Pulmonary artery endothelial cell (primary cell): ENCODE results near the gene PPP1R26. TPM values are rescaled to one million over a fixed set of nuclear protein-coding genes. Genes with fewer than 3 reads are reported as not detected.
"Not testable (repeated sequence)": the region's sequence is repeated elsewhere in the genome, so short reads cannot be mapped to it uniquely, and the experiment has no call there.

ENCODE experiments used
- DNase-seq: peaks from one replicate; pipeline ENCODE4 v3.0.0-alpha.2; 2011; ENCODE audit warnings: low read depth, low spot score
- total RNA-seq: library from RNA; depleted of rRNA; stranded (reverse); fragments of >200 nt; gene quantifications from 2 replicates; pipeline ENCODE4 v1.2.3, GENCODE V29; 2014

Gene PPP1R26
- 16.1 and 16.6 TPM in 2 replicates for total RNA-seq

DNA sequence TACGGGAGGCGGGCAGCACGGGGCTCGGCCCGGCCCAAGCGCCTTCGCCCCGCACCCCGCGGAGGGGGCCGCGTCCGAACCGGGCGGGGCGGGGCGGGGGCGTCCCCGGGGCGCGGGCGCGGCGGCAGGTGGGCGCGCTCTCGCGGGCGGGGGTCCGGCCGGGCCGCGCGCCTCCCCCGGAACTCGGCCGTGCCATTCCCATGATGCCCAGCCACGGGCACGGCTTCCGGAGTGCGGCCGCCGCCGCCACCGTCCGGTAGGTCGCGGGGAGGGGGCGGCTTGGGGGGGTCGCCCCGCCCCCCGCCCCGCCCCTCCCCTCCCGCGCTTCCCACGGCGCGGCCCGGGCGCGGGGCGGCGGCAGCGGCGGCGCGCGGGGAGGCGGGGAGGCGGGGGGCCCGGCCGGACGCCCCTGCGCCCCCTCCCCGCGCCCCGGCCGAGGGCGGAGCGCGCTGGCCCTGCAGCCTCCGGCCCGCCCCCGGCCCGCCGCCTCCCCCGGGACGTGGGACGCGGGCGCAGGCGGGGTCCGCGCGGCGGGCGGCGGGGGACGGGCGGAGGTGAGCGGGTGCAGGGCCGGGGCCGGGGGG lies at the start of gene PPP1R26:
Gene PPP1R26, plus strand, starts transcription at position 314 of the 584 bp plus-strand sequence. CDS start 4,729 bp downstream, outside the sequence.
- no peak for DNase-seq

DNA sequence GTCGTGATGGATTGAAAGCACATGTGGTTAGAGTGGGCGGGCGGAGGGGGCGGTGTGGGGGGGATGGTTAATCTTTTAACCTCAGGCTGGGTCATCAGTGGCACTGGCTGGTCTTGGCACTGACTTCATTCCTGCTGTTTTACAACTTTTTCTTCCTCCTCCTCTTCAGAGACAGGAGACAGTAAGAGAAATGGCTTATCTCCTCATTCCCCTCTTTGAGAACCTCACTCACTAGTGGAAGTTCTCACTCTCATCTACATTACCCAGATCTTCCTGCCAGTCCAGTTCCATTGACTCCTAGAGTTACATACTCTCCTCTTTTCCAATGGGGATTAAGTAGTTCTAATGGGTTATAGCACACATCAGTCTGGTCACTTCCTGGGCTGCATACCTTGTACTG lies 42.3 kb upstream of the PPP1R26 start:
- no peak for DNase-seq

DNA sequence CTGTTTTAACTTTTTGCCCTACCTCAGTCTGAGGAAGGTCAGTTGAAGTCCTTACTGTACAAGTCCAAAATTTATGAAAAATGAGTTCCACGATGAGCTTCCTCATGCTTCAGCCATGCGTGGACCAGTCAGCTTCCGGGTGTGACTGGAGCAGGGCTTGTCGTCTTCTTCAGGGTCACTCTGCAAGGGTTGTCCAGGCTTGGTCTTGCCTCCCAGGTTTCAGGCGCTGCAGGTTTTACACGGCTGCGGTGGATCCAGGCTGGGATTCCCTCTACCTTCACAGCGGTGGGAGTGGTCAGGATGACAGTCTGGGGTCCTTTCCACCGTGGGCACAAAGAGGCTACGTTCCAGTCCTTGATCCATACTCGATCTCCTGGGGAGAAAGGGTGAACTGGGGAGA lies 41.9 kb upstream of the PPP1R26 start:
- not testable (repeated sequence) for DNase-seq

- not testable (repeated sequence) for DNase-seq
Observed at GRCh38 chr9:135438581-135439232, 40.9 kb upstream of the PPP1R26 start.

- not testable (repeated sequence) for DNase-seq
Observed at GRCh38 chr9:135439514-135439913, 40.1 kb upstream of the PPP1R26 start.

DNA sequence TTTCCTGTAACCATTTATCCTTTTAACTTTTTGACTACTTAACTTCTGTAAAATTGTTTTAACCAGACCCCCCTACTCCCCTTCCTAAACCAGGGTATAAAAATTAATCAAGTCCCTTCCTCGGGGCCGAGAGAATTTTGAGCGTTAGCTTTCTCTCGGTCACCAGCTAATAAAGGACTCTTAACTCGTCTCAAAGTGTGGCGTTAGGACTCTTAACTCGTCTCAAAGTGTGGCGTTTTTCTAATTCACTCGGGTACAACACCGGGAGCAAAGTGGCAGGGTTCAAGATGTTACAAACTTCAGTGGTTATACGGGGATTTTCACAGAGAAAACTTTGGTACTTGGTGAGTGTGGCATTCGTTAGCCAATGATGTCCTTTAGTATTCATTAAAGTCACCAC lies 39.7 kb upstream of the PPP1R26 start:
- DNase-seq, result no peak

GRCh38 chr9:135440620-135441019 lies 39.0 kb upstream of the PPP1R26 start:
- no peak for DNase-seq

DNA sequence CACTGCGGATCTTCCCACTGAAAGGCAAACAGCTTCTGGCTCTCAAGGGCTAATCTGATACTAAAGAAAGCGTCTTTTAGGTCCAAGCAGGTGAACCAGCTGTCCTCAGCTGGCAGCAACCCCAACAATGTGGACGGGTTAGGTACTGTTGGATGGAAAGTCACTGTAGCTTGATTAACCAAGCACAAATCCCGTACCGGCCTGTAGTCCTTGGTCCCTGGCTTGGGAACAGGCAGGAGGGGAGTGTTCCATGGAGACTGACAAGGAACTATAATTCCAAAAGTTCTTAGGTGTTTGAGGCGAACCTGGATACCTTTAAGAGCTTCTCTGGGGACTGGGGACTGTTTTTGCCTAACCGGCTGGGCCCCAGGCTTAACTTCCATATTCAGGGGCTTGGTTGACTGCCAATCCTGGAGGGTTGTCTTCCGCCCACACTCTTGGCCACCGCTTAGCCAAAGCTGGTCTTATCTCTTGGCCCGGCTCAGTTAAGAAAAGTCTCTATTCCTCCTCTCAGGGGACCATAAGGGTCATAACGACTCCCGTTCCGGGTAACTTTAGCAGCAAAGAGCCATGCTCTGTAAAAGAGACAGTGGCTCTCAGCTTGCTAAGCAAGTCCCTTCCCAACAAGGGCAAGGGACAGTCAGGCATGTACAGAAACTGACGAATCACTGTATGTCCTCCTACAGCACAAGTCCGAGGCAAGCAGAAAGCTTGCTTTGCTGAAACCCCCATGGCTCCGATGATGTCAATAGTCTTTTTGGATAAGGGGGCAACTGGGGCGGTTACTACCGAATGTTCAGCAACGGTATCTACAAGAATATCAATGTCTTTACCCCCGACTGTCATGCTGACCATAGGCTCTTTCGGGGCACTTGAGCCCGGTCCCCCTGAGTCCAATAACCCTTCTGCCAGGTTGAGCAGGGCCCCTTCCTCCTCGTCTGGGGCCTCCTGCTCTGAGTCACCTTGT lies 38.2 kb upstream of the PPP1R26 start:
- DNase-seq, result not testable (repeated sequence)

DNA sequence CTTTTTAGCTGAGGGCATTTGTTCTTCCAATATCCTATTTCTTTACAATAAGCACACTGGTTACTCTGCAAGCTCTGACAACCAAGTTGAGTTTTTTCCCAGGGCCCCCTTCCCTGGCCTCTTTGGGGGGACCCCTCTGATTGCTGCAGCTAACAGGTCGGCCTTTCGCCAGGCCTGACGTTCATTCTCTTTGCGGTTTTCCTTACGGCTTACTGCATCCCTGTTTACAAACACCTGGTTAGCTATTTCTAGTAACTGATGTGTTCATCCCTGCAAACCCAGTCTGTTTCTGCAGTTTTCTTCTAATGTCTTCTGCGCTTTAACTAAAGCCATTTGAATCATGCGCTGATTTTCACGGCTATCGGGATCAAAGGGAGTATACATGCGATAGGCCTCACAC lies 37.5 kb upstream of the PPP1R26 start:
- DNase-seq, result no peak

DNA sequence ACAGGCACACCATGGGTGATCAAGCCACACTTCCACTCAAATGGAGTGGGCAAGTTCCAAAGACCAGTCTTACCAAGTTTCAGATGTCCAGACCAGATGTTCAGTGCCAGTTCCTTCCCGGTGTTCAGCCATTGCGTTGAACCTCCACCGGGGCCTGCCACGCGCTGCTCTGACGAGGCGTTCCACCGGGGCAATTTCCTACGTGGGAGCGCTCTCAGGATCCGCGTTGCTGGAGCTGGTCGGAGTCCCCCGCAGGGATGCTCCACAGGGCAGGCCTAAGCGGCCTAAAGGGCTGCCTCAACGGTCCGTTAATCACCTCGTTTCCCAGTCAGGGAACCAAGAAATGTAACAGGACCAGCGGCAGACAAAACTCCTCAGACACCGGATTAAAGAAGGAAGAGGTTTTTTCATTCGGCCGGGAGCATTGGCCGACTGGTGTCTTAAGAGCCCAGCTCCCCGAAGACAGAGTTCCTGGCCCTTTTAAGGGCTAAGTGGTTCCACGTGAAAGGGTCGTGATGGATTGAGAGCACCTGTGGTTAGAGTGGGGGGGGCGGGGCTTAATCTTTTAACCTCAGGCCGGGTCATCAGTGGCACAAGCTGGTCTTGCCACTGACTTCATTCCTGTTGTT lies 35.7 kb upstream of the PPP1R26 start:
- no peak for DNase-seq

GRCh38 chr9:135447126-135447525 lies 32.5 kb upstream of the PPP1R26 start:
- no peak for DNase-seq

GRCh38 chr9:135448663-135449100 lies 30.9 kb upstream of the PPP1R26 start:
- DNase-seq, result no peak

- not testable (repeated sequence) for DNase-seq
Observed at GRCh38 chr9:135449532-135449931, 30.1 kb upstream of the PPP1R26 start.

DNA sequence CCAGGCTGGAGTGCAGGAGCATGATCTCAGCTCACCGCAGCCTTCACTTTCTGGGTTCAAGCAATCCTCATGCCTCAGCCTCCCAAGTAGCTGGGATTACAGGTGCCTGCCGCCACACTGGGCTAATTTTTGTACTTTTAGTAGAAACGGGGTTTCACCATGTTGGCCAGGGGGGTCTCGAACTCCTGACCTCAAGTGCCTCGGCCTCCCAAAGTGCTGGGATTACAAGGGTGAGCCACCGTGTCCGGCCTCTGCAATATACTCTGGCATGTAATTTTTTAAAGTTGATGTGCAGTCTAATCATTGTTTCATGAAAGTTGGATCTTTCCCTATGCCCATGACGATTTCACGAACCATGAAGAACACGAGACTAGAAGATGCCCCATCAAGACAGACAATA lies 28.6 kb upstream of the PPP1R26 start:
- no peak for DNase-seq

- not testable (repeated sequence) for DNase-seq
Observed at GRCh38 chr9:135451909-135452308, 27.7 kb upstream of the PPP1R26 start.

- DNase-seq, result no peak
Observed at GRCh38 chr9:135454737-135455136, 24.8 kb upstream of the PPP1R26 start.

DNA sequence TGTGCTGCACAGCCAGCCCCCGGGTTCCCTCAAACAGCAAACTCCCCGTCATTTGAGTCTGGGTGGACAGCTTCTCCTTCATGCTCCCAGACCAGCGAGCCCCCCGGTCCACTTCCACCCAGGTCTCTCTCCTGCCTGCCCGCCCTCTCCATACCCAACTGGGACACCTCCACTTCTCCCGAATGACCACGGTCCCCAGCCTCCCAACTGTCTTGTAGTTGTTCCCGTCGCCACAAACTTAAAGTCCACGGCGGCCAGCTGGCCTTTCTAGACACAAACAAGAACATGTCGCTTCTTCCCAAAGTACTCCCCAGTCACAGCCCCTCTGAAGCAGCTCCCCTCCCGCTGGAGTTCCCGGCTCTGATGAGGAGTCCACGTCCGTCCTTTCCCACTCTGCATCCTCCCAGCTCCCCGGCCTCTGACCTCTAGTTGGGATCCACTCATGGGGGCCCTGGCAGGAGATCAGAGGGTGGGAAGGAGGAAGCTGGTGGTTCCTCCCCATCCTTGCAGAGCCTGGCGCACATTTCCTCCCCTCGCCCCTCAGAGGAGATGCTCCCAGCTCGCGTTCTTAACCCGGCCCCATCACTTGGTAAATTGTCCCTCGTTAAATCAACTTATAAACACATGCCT lies 24.1 kb upstream of the PPP1R26 start:
- no peak for DNase-seq

DNA sequence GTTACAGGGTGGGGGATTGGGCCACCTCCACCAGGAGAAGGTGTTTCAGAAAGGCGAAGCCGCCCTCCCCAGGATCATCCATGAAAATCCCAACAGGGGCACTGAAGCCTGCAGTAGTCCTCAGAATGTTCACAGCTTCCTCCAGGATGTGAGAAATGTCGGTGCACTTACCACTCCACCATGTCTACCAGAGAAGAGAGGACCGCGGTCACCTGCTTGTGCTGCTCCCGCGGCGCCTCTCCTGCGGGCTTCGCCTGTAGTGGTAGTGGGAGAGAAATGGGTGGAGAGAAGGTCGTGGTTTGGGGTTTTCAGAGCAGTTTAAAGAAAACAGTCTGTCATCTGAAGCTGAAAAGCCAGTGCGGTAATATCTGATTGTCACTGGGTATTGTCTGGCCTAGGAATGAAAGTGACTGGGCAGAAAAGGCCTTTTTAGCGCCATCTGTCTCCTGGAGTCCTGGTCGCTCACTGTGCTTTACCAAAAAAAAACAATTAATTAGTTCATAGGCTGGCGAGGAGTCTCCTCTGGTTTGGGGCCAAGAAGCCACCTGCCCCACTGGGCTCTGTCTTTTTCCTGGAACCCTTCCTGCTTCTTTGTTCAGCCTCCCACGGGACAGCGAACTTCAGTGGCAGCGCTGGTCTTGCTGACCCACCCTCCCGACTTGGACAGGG lies 23.0 kb upstream of the PPP1R26 start:
- DNase-seq, result no peak

GRCh38 chr9:135458478-135458877 lies 21.1 kb upstream of the PPP1R26 start:
- not testable (repeated sequence) for DNase-seq

GRCh38 chr9:135461936-135462335 lies 17.6 kb upstream of the PPP1R26 start:
- no peak for DNase-seq

DNA sequence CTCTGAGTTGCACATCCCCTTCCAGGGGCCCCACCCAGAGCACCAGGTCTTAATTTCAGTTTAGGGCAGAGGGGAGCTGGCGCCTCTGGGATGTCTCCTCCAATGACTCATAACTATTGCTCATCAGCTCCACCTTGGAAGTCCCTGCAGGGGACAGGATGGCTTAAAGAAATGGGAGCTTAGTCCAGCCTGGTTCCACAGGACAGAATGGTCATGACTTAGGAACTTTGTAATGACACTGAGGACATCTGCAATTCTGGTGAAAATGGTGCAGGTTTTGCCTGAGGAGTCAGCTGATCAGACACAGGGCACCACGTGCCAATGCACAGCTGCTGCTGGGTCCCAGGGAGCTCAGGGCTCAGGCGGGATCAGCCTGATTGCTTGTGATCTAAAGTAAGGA lies 16.4 kb upstream of the PPP1R26 start:
- DNase-seq, result no peak
